Measurements from ENCODE around the gene CRISP1.

DNA sequence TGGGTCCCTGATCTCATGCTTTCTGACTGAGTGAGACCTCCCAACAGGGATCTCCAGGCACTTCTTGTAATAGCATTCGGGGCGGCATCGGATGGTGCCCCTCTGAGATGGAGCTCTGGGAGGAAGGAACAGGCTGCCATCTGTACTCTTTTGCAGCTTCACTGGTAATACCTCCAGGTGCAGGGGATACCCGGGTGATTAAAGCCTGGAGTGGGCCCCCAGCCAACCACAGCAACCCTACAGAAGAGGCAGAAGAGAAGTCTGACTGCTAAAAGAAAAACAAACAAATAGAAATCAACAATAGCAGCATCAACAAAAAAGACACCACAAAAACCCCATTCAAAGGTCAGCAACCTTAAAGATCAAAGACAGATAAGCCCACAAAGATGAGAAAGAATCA is 60.2 kb downstream of the CRISP1 start:
- TF ChIP-seq, protein P1, sequence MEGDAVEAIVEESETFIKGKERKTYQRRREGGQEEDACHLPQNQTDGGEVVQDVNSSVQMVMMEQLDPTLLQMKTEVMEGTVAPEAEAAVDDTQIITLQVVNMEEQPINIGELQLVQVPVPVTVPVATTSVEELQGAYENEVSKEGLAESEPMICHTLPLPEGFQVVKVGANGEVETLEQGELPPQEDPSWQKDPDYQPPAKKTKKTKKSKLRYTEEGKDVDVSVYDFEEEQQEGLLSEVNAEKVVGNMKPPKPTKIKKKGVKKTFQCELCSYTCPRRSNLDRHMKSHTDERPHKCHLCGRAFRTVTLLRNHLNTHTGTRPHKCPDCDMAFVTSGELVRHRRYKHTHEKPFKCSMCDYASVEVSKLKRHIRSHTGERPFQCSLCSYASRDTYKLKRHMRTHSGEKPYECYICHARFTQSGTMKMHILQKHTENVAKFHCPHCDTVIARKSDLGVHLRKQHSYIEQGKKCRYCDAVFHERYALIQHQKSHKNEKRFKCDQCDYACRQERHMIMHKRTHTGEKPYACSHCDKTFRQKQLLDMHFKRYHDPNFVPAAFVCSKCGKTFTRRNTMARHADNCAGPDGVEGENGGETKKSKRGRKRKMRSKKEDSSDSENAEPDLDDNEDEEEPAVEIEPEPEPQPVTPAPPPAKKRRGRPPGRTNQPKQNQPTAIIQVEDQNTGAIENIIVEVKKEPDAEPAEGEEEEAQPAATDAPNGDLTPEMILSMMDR (IDR thresholded peaks at IDR 0.05; ENCODE audit: low read depth, low read length) = no peak
- TF ChIP-seq, protein P2, sequence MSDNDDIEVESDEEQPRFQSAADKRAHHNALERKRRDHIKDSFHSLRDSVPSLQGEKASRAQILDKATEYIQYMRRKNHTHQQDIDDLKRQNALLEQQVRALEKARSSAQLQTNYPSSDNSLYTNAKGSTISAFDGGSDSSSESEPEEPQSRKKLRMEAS (IDR thresholded peaks at IDR 0.05; ENCODE audit: low read depth, low read length) = no peak
- no peak for TF ChIP-seq POLR2A (IDR thresholded peaks at IDR 0.05; ENCODE audit: extremely low read depth, insufficient read length)
